Liver (tissue), 3 donors: ENCODE results near the gene EBF3.

Source experiments
- ATF3 ChIP-seq: IDR thresholded peaks from 2 replicates; pipeline ENCODE4 v1.6.1; 2016; ENCODE audit warnings: antibody characterized with exemption
- CTCF ChIP-seq: fragments of 150-350 bp; IDR thresholded peaks from 2 replicates; pipeline ENCODE4 v1.5.1; 2017; ENCODE audit warnings: improper control_type of control experiment, low read depth, low read length; ENCODE audit not compliant: missing input control
- EGR1 ChIP-seq, 2 donors: IDR thresholded peaks; 2 replicates each; pipeline ENCODE4 v1.6.1; 2016 to 2018; ENCODE audit warnings: antibody characterized with exemption in 2 of 2, low read depth in 2 of 2
- FOXA1 ChIP-seq: IDR thresholded peaks from 2 replicates; pipeline ENCODE4 v1.6.1; 2016; ENCODE audit warnings: antibody characterized with exemption
- GABPA ChIP-seq, 2 donors: IDR thresholded peaks in 1 of 2; conservative IDR thresholded peaks in 1 of 2; 2 replicates each; pipeline ENCODE4 v1.6.1; 2016; ENCODE audit warnings: antibody characterized with exemption in 2 of 2, mild to moderate bottlenecking in 1 of 2, moderate library complexity in 1 of 2
- HNF4A ChIP-seq, 2 donors: conservative IDR thresholded peaks; 2 replicates each; pipeline ENCODE4 v1.6.1; 2016; ENCODE audit warnings: antibody characterized with exemption in 2 of 2, mild to moderate bottlenecking in 2 of 2
- JUND ChIP-seq, 2 donors: IDR thresholded peaks; 2 replicates each; pipeline ENCODE4 v1.6.1; 2016; ENCODE audit warnings: antibody characterized with exemption in 2 of 2
- MAX ChIP-seq: IDR thresholded peaks from 2 replicates; pipeline ENCODE4 v1.6.1; 2016; ENCODE audit warnings: antibody characterized with exemption
- RAD21 ChIP-seq, 2 donors: IDR thresholded peaks; 2 replicates each; pipeline ENCODE4 v1.6.1; 2016; ENCODE audit warnings: antibody characterized with exemption in 2 of 2, mild to moderate bottlenecking in 2 of 2
- REST ChIP-seq: IDR thresholded peaks from 2 replicates; pipeline ENCODE4 v1.6.1; 2016; ENCODE audit warnings: antibody characterized with exemption, mild to moderate bottlenecking
- SP1 ChIP-seq: IDR thresholded peaks from 2 replicates; pipeline ENCODE4 v1.6.1; 2018; ENCODE audit warnings: antibody characterized with exemption, mild to moderate bottlenecking
- YY1 ChIP-seq: IDR thresholded peaks from 2 replicates; pipeline ENCODE4 v1.6.1; 2016; ENCODE audit warnings: antibody characterized with exemption, mild to moderate bottlenecking
- ZBTB33 ChIP-seq: IDR thresholded peaks from 2 replicates; pipeline ENCODE4 v1.6.1; 2016; ENCODE audit warnings: antibody characterized with exemption
- donor health status: healthy.
- donor health status: healthy.

GRCh38 chr10:129809431-129809830 lies 154.6 kb downstream of the EBF3 start:
- TF ChIP-seq RAD21 (IDR thresholded peaks at IDR 0.05) (no peak), CTCF (no peak), MAX (no peak), GABPA (IDR thresholded peaks at IDR 0.05 in 1 of 2, conservative IDR thresholded peaks at IDR 0.05 in 1 of 2) (no peak), ATF3 (no peak), YY1 (no peak), ZBTB33 (no peak), REST (no peak), EGR1 (IDR thresholded peaks at IDR 0.05; ENCODE audit: low read depth in 2 of 2) (no peak), JUND (IDR thresholded peaks at IDR 0.05) (no peak), FOXA1 (no peak), HNF4A (conservative IDR thresholded peaks at IDR 0.05) (no peak), SP1 (no peak)
